H9 (cell line): Measurements from ENCODE around the gene RHEBL1. TPM values are rescaled to one million over a fixed set of nuclear protein-coding genes. Genes with fewer than 3 reads are reported as not detected.

ENCODE experiments used
- DNase-seq: peaks from one replicate; pipeline ENCODE4 v3.0.0-alpha.2; 2017
- H2AFZ ChIP-seq: one replicate; pipeline ENCODE4 v1.6.1; 2013; ENCODE audit warnings: mild to moderate bottlenecking, low read length, control low read depth, moderate library complexity
- H2AK5ac ChIP-seq: 2 replicates; pipeline ENCODE4 v1.6.1; 2013; ENCODE audit warnings: low read length, control low read depth, mixed read lengths; ENCODE audit not compliant: insufficient read length
- H2BK120ac ChIP-seq: one replicate; pipeline ENCODE4 v1.6.1; 2013; ENCODE audit warnings: low read depth, mild to moderate bottlenecking, low read length, control low read depth, inconsistent platforms; ENCODE audit not compliant: poor library complexity, severe bottlenecking
- H2BK12ac ChIP-seq: 2 replicates; pipeline ENCODE4 v1.6.1; 2013; ENCODE audit warnings: low read length, control low read depth, mixed read lengths, low read depth; ENCODE audit not compliant: insufficient read length
- H2BK15ac ChIP-seq: 2 replicates; pipeline ENCODE4 v1.6.1; 2013; ENCODE audit warnings: low read depth, low read length, control low read depth
- H2BK20ac ChIP-seq: one replicate; pipeline ENCODE4 v1.6.1; 2013; ENCODE audit warnings: low read depth, mild to moderate bottlenecking, low read length, control low read depth, inconsistent platforms; ENCODE audit not compliant: poor library complexity, severe bottlenecking
- H2BK5ac ChIP-seq: 2 replicates; pipeline ENCODE4 v1.6.1; 2013; ENCODE audit warnings: low read length, control low read depth, mixed read lengths; ENCODE audit not compliant: insufficient read length
- H3K14ac ChIP-seq: 2 replicates; pipeline ENCODE4 v1.6.1; 2013; ENCODE audit warnings: low read length, control low read depth; ENCODE audit not compliant: insufficient read depth
- H3K18ac ChIP-seq: 2 replicates; pipeline ENCODE4 v1.6.1; 2013; ENCODE audit warnings: low read depth, mild to moderate bottlenecking, mixed read lengths, low read length, control low read depth; ENCODE audit not compliant: insufficient read length
- H3K23ac ChIP-seq: 2 replicates; pipeline ENCODE4 v1.6.1; 2013; ENCODE audit warnings: low read length, control low read depth, mixed read lengths, low read depth; ENCODE audit not compliant: insufficient read length
- H3K23me2 ChIP-seq: 2 replicates; pipeline ENCODE4 v1.6.1; 2013; ENCODE audit warnings: low read depth, mild to moderate bottlenecking, mixed read lengths, low read length, control low read depth; ENCODE audit not compliant: insufficient read length, poor library complexity, severe bottlenecking
- H3K27ac ChIP-seq: 2 replicates; pipeline ENCODE4 v1.5.1; 2013; ENCODE audit warnings: low read length, control low read depth, mixed read lengths, low read depth; ENCODE audit not compliant: insufficient read length
- H3K27me3 ChIP-seq: 2 replicates; pipeline ENCODE4 v1.6.1; 2013; ENCODE audit warnings: low read length, control low read depth, inconsistent platforms; ENCODE audit not compliant: insufficient read depth
- H3K4ac ChIP-seq: 2 replicates; pipeline ENCODE4 v1.6.1; 2013; ENCODE audit warnings: low read depth, mild to moderate bottlenecking, control low read depth, inconsistent platforms, low read length, moderate library complexity
- H3K4me1 ChIP-seq: 2 replicates; pipeline ENCODE4 v1.6.1; 2013; ENCODE audit warnings: low read length, control low read depth, inconsistent platforms; ENCODE audit not compliant: insufficient read depth
- H3K4me2 ChIP-seq: 2 replicates; pipeline ENCODE4 v1.6.1; 2013; ENCODE audit warnings: low read length, control low read depth, mixed read lengths; ENCODE audit not compliant: insufficient read length, insufficient read depth
- H3K56ac ChIP-seq: 2 replicates; pipeline ENCODE4 v1.6.1; 2013; ENCODE audit warnings: low read depth, mild to moderate bottlenecking, mixed read lengths, low read length, control low read depth; ENCODE audit not compliant: insufficient read length
- H3K79me1 ChIP-seq: 2 replicates; pipeline ENCODE4 v1.6.1; 2013; ENCODE audit warnings: low read depth, mild to moderate bottlenecking, moderate library complexity, low read length, control low read depth, inconsistent platforms; ENCODE audit not compliant: insufficient read depth, poor library complexity, severe bottlenecking
- H3K79me2 ChIP-seq: 2 replicates; pipeline ENCODE4 v1.6.1; 2013; ENCODE audit warnings: low read length, control low read depth, inconsistent platforms; ENCODE audit not compliant: insufficient read depth
- H3K9ac ChIP-seq: 2 replicates; pipeline ENCODE4 v1.6.1; 2013; ENCODE audit warnings: low read length, control low read depth, mixed read lengths; ENCODE audit not compliant: insufficient read length; ENCODE audit errors: extremely low read depth
- H3K9me3 ChIP-seq: one replicate; pipeline ENCODE4 v1.6.1; 2013; ENCODE audit warnings: low read depth, low read length, inconsistent platforms; ENCODE audit not compliant: control insufficient read depth
- H3T11ph ChIP-seq: one replicate; pipeline ENCODE4 v1.6.1; 2013; ENCODE audit warnings: mild to moderate bottlenecking, low read length, control low read depth, inconsistent platforms
- H4K20me1 ChIP-seq: one replicate; pipeline ENCODE4 v1.6.1; 2013; ENCODE audit not compliant: control insufficient read depth, insufficient read length, insufficient read depth
- H4K5ac ChIP-seq: 2 replicates; pipeline ENCODE4 v1.6.1; 2013; ENCODE audit warnings: low read depth, mild to moderate bottlenecking, mixed read lengths, low read length, control low read depth; ENCODE audit not compliant: insufficient read length
- H4K8ac ChIP-seq: replicated peaks from 2 replicates; pipeline ENCODE4 v1.6.1; 2013; ENCODE audit warnings: low read length, control low read depth, mixed read lengths, low read depth; ENCODE audit not compliant: insufficient read length
- H4K91ac ChIP-seq: 2 replicates; pipeline ENCODE4 v1.6.1; 2013; ENCODE audit warnings: low read depth, mild to moderate bottlenecking, moderate library complexity, mixed read lengths, low read length, control low read depth; ENCODE audit not compliant: insufficient read length
- H3K27ac Mint-ChIP-seq, 3 experiments: 2 replicates in 2 of 3; 3 replicates in 1 of 3; pipeline ENCODE4 v1.8.0; 2020 to 2021; ENCODE audit warnings: mixed read lengths in 3 of 3, mild to moderate bottlenecking in 1 of 3, moderate library complexity in 1 of 3
- H3K27me3 Mint-ChIP-seq: 2 replicates; pipeline ENCODE4 v1.8.0; 2021; ENCODE audit warnings: low read depth, mild to moderate bottlenecking, moderate library complexity, mixed read lengths
- H3K36me3 Mint-ChIP-seq, 3 experiments: 2 replicates in 2 of 3; 3 replicates in 1 of 3; pipeline ENCODE4 v1.8.0; 2020 to 2021; ENCODE audit warnings: low read depth in 3 of 3, mixed read lengths in 3 of 3; ENCODE audit not compliant: insufficient read depth in 1 of 3
- H3K4me1 Mint-ChIP-seq, 2 experiments: 2 replicates each; pipeline ENCODE4 v1.8.0; 2020; ENCODE audit warnings: mixed read lengths in 2 of 2
- H3K4me3 Mint-ChIP-seq, 2 experiments: 2 replicates in 1 of 2; 3 replicates in 1 of 2; pipeline ENCODE4 v1.8.0; 2020 to 2021; ENCODE audit warnings: mild to moderate bottlenecking in 2 of 2, mixed read lengths in 2 of 2, moderate library complexity in 1 of 2
- H3K9me3 Mint-ChIP-seq, 2 experiments: 2 replicates in 1 of 2; 3 replicates in 1 of 2; pipeline ENCODE4 v1.8.0; 2020; ENCODE audit warnings: mild to moderate bottlenecking in 2 of 2, mixed read lengths in 2 of 2, moderate library complexity in 1 of 2
- WGBS: extraction: QIAGEN DNeasy Blood & Tissue Kit; methylation state at CpG from one replicate; pipeline ENCODE4 v1.1.7; 2013; ENCODE audit warnings: missing lambda C conversion rate, low lambda C conversion rate, mixed read lengths; ENCODE audit not compliant: insufficient read length; ENCODE audit errors: extremely low coverage; 5-methylcytosine and 5-hydroxymethylcytosine counted together
- total RNA-seq: library from RNA; stranded (reverse); gene quantifications from 2 replicates; pipeline ENCODE4 v1.2.1, GENCODE V29; 2021
- TF ChIP-seq, protein P1 (sequence below): fragments of 200-600 bp; sonication (generic); conservative IDR thresholded peaks from 3 replicates; pipeline ENCODE4 v1.8.0; 2021; ENCODE audit warnings: antibody characterized with exemption, mild to moderate bottlenecking

Gene RHEBL1
- total RNA-seq, 1 experiment from 2014 or later = 4.0 TPM

DNA sequence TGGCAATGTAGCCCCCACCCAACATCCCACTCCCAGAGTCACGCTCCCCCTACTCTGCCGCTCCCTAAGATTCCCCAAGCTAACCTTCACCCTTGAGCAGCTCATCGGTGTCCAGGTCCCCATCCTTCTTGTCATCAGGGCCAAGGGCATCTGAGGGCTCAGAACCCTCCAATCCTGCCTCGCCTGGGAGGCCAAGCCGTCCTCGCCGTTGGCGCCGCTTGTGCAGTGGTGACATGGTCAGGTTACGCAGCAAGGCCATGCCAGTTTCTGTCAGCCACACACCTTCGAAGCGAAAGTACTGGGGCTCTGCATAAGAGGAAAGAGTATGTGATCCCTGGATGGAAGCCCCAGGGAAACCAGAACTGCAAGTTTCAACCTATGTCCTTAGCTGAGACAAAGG, 25.1 kb downstream of the RHEBL1 start:
- Histone ChIP-seq H3K4me2 (no peak overlapping the region), H2AK5ac (no peak overlapping the region), H2BK20ac (no peak overlapping the region), H3K27ac (no peak overlapping the region), H2BK12ac (no peak overlapping the region), H4K5ac (no peak overlapping the region), H2AFZ (no peak overlapping the region), H4K8ac (no peak overlapping the region), H2BK120ac (no peak overlapping the region), H3K18ac (no peak overlapping the region), H3T11ph (no peak overlapping the region), H3K4ac (no peak overlapping the region), H3K27me3 (no peaks in the 10 kb centered on the region), H3K79me2 (no peaks in the 10 kb centered on the region), H3K9ac (no peak overlapping the region), H3K79me1 (no peaks in the 10 kb centered on the region), H3K14ac (no peak overlapping the region), H3K56ac (no peak overlapping the region), H2BK15ac (no peak overlapping the region), H4K91ac (no peak overlapping the region), H3K23me2 (no peaks in the 10 kb centered on the region), H4K20me1 (no peaks in the 10 kb centered on the region), H2BK5ac (no peak overlapping the region), H3K4me1 (no peaks in the 10 kb centered on the region), H3K9me3 (no peaks in the 10 kb centered on the region), H3K23ac (no peak overlapping the region)
- Mint-ChIP-seq H3K4me1 (no peaks in the 10 kb centered on the region), H3K27me3 (no peaks in the 10 kb centered on the region), H3K9me3 (no peaks in the 10 kb centered on the region), H3K4me3 (no peak overlapping the region), H3K36me3 (peaks cover 71 to 98% (median 94%) of the 10 kb centered on the region in 3 experiments), H3K27ac (no peak overlapping the region)
- no peak for DNase-seq
- TF ChIP-seq, protein P1, sequence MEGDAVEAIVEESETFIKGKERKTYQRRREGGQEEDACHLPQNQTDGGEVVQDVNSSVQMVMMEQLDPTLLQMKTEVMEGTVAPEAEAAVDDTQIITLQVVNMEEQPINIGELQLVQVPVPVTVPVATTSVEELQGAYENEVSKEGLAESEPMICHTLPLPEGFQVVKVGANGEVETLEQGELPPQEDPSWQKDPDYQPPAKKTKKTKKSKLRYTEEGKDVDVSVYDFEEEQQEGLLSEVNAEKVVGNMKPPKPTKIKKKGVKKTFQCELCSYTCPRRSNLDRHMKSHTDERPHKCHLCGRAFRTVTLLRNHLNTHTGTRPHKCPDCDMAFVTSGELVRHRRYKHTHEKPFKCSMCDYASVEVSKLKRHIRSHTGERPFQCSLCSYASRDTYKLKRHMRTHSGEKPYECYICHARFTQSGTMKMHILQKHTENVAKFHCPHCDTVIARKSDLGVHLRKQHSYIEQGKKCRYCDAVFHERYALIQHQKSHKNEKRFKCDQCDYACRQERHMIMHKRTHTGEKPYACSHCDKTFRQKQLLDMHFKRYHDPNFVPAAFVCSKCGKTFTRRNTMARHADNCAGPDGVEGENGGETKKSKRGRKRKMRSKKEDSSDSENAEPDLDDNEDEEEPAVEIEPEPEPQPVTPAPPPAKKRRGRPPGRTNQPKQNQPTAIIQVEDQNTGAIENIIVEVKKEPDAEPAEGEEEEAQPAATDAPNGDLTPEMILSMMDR = no peak
- no CpG with 5 or more reads among the region's 12 CpGs for WGBS
